GM12865 (cell line): ENCODE measurements around the gene XPO1.
A peak's percentile ranks its signal among the peaks of the same experiment; 100 is the strongest.
"Not testable (repeated sequence)": the region's sequence is repeated elsewhere in the genome, so short reads cannot be mapped to it uniquely, and the experiment has no call there.

Source experiments
- DNase-seq: peaks from one replicate; pipeline ENCODE4 v3.0.0; 2010; ENCODE audit warnings: low read depth
- H3K4me3 ChIP-seq: 2 replicates; pipeline ENCODE4 v1.5.1; 2011; ENCODE audit warnings: mild to moderate bottlenecking, low read depth, low read length, control low read depth
- CTCF ChIP-seq: IDR thresholded peaks from 2 replicates; pipeline ENCODE4 v1.5.1; 2011; ENCODE audit warnings: low read length, control low read depth, low read depth, inconsistent platforms; ENCODE audit not compliant: insufficient read depth; ENCODE audit errors: missing control alignments

Gene XPO1, protein sequence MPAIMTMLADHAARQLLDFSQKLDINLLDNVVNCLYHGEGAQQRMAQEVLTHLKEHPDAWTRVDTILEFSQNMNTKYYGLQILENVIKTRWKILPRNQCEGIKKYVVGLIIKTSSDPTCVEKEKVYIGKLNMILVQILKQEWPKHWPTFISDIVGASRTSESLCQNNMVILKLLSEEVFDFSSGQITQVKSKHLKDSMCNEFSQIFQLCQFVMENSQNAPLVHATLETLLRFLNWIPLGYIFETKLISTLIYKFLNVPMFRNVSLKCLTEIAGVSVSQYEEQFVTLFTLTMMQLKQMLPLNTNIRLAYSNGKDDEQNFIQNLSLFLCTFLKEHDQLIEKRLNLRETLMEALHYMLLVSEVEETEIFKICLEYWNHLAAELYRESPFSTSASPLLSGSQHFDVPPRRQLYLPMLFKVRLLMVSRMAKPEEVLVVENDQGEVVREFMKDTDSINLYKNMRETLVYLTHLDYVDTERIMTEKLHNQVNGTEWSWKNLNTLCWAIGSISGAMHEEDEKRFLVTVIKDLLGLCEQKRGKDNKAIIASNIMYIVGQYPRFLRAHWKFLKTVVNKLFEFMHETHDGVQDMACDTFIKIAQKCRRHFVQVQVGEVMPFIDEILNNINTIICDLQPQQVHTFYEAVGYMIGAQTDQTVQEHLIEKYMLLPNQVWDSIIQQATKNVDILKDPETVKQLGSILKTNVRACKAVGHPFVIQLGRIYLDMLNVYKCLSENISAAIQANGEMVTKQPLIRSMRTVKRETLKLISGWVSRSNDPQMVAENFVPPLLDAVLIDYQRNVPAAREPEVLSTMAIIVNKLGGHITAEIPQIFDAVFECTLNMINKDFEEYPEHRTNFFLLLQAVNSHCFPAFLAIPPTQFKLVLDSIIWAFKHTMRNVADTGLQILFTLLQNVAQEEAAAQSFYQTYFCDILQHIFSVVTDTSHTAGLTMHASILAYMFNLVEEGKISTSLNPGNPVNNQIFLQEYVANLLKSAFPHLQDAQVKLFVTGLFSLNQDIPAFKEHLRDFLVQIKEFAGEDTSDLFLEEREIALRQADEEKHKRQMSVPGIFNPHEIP (N-terminal part only)

DNA sequence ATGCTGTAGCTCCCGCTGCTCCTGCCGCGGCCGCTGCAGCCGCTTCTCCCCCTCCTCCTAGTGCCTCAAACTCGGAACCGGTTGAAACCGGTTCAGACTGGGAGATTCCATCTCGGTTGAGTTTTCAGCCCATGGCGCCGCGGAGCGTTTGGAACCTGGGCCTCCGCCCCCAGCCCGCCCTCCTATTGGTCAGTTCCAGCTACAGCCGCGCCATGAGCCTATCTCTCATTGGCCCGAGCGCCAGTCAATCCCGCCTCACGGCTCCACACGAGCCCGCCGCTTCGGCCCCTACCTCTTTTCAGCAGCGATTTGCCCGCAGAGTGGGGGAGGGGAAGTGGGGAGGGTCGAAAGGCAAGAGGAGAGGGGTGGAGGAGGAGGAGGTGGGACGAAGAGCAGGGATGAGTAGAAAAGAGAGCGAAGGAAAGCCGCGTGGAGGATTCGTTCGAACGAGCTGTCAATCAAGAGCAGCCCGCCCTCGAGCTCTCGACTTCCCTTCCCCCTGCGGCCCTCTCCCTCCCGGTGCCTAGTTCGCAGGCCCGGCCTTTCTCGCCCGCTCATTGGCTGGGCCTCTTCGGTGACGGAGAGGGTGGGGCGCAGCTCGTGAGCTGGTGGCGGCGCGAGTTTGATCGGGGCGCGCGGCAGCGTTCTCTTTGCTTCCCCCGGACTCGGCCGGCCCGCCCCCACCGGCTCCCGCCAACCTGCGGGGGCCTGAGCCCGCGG is at the start of gene XPO1:
TSS of gene XPO1 (minus strand) at position 157 of the 720 bp plus-strand sequence. CDS start 4,459 bp downstream, outside the sequence.
- peak; percentile 100 for DNase-seq
- TF ChIP-seq CTCF = no peak

GRCh38 chr2:61586928-61587327 is 48.8 kb upstream of the XPO1 start:
- H3K4me3 ChIP-seq, DNase-seq: not testable (repeated sequence)

More for the DNA sequence above, at the start of gene XPO1:
- peak within 1 kb of the TSS; percentile 80 for H3K4me3 ChIP-seq

- peak; percentile 65 for DNase-seq
- no peak for TF ChIP-seq CTCF
- no peak overlapping the region for H3K4me3 ChIP-seq
Observed at GRCh38 chr2:61585383-61585782, 47.2 kb upstream of the XPO1 start.

DNA sequence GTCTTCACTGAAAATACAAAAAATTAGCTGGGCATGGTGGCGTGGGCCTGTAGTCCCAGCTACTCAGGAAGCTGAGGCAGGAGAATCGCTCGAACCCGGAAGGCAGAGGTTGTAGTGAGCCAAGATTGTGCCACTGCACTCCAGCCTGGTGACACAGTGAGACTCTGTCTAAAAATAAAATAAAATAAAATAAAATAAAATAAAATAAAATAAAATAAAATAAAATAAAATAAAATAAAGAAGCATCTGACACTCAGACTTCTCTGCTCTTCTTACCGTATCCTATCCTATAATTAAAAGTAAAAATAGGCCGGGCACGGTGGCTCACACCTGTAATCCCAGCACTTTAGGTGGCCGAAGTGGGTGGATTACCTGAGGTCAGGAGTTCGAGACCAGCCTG is 46.2 kb upstream of the XPO1 start:
- not testable (repeated sequence) for DNase-seq, H3K4me3 ChIP-seq

DNA sequence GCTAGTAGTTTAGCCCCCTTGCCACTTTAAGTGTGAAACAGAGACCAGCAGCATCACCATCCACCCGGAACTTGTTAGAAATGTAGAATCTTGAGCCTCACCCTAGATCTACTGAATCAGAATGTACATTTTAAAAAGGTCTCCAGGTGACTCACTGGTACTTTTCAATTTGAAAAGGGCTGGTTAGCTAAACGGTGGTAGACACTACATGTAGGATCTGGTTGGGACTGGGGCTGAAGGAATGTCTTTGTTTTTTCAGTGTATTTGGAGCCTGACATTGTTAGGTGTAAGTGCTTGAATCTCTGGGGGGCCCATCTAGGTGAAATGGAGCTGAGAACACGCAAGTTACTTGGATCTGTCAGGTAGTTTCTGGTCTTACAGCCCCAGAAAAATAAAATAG is 44.0 kb upstream of the XPO1 start:
- H3K4me3 ChIP-seq = no peak overlapping the region
- DNase-seq = peak; percentile 15

GRCh38 chr2:61581716-61582115 is 43.6 kb upstream of the XPO1 start:
- TF ChIP-seq CTCF = no peak

More for the DNA sequence above, 44.0 kb upstream of the XPO1 start:
- TF ChIP-seq CTCF = no peak

DNA sequence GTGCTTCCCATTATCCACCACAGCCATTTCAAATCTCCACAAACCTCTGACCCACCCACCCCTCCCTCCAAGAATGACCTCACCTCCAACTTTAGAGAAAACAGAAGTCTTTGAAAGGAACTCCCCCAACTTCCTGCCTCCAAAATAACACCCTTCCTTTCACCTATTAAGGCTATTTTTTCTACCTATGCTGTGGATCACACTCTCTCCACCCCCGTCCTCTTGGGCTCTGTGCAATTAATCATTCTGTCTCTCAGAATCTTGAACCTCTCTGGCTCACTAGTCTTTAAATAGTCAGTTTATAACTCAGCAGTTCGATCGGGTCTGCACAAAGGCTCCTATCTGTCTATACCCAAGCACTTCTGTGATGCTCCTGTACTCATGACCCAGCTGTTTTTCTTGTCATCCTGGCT is 37.3 kb upstream of the XPO1 start:
- TF ChIP-seq CTCF = no peak
- DNase-seq = peak; percentile 23
- H3K4me3 ChIP-seq = no peak overlapping the region

More at GRCh38 chr2:61581716-61582115, 43.6 kb upstream of the XPO1 start:
- H3K4me3 ChIP-seq = no peak overlapping the region
- no peak for DNase-seq
